ENCODE data around the gene RAET1G. TPM values are rescaled to one million over a fixed set of nuclear protein-coding genes. Genes with fewer than 3 reads are reported as not detected.
"Not testable (repeated sequence)": the region's sequence is repeated elsewhere in the genome, so short reads cannot be mapped to it uniquely, and the experiment has no call there.

RAET1G gene
- total RNA-seq, 1 donor from 2014 or later: 0.18 TPM

DNA sequence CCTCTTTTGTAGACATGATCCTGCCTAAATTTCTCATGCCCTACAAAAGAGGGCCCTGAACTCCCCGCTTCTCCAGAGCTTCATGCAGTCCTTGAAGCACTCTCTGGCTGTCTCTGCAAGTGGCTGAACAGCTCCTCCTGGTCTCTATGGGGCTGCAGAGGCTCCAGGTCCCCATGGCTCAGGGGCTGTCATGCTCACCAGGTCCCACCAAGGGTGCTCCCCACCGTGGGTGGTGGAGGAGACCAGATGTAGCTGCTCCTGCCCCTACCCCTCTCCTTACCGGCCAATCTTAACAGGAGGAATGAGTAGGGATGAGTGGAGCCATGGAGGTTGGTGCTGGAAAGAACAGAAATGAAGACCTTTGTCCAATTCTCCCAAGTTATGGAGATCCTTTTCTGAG, 10.2 kb downstream of the RAET1G start:
- peaks cover 29% of the 10 kb centered on the region for H3K27me3 Mint-ChIP-seq (ENCODE audit: insufficient read depth)
- H3K27ac Mint-ChIP-seq; H3K4me3 Mint-ChIP-seq; intact Hi-C loops (cut with micrococcal nuclease); H3K36me3 Mint-ChIP-seq (ENCODE audit: low read depth); H3K9me3 Mint-ChIP-seq; DNase-seq (ENCODE audit: low spot score); H3K4me1 Mint-ChIP-seq (ENCODE audit: low read depth): not testable (repeated sequence)

DNA sequence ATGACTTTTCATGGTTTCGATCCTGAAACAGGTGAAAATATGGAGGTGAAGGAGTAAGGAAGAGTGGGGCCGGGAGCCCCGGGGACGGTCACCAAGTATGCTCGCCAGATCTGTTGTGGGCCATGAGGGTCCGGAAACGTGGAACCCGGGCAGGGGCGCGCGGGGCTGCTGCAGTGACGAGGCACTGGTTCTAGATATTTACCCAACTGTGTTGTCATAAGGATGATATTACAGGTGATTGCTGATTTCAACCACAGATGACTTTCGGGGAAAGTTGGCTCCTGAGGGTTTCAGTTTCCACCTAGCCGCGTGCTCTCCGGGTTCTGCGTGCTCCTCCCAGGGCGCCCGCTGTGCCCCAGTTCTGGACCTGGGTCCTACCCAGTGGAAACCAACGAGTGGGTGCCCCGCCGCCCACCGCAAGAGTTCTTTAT, 12.2 kb downstream of the RAET1G start:
- no peak for DNase-seq (ENCODE audit: low spot score)
- Mint-ChIP-seq H3K36me3 (ENCODE audit: low read depth) (no peaks in the 10 kb centered on the region), H3K27ac (no peak overlapping the region), H3K4me1 (ENCODE audit: low read depth) (no peaks in the 10 kb centered on the region), H3K27me3 (ENCODE audit: insufficient read depth) (peaks cover 25% of the 10 kb centered on the region), H3K4me3 (no peak overlapping the region), H3K9me3 (peaks cover 6% of the 10 kb centered on the region)
- intact Hi-C loops (cut with micrococcal nuclease): no loop called here

DNA sequence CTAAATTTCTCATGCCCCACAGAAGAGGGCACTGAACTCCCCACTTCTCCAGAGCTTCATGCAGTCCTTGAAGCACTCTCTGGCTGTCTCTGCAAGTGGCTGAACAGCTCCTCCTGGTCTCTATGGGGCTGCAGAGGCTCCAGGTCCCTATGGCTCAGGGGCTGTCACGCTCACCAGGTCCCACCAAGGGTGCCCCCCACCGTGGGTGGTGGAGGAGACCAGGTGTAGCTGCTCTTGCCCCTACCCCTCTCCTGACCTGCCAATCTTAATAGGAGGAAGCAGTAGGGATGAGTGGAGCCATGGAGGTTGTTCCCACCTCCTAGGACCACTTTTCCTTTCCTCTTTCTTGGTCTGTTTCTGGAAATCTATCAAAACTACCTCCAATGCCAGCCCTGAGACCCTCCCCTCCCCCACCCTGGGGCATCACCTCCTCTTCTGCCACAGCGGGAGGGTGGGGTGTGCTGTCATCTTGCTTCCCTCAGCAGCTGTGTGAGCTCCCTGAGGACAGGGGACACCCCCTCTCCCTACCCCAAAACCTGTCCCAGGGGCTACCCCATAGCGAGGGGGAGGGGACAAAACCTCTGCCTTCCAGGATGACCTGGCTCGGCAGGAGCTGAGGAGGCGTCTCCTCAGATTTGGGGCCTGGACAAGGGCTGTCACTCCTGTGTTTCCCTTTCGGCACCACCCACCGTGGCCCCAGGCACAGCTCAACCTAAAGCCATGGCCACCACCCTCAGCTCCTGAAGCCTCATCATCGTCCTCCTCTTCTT, 13.0 kb downstream of the RAET1G start:
- H3K4me3 Mint-ChIP-seq: no peak overlapping the region
- H3K36me3 Mint-ChIP-seq (ENCODE audit: low read depth): no peaks in the 10 kb centered on the region

DNA sequence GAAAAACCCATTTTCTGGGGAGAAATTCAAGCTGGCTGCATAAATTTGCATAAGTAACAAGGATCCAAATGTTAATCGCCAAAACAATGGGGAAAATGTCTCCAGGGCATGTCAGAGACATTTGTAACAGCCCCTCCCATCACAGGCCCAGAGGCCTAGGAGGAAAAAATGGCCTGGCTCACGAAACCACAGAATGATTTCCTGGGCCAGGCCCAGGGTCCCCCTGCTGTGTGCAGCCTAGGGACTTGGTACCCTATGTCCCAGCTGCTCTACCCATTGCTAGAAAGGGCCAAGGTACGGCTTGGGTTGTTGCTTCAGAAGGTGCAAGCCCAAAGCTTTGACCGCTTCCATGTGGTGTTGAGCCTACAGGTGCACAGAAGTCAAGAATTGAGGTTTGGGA, 14.4 kb downstream of the RAET1G start:
- H3K27ac Mint-ChIP-seq; H3K4me1 Mint-ChIP-seq (ENCODE audit: low read depth); intact Hi-C loops (cut with micrococcal nuclease); H3K9me3 Mint-ChIP-seq; H3K4me3 Mint-ChIP-seq; DNase-seq (ENCODE audit: low spot score); H3K36me3 Mint-ChIP-seq (ENCODE audit: low read depth): not testable (repeated sequence)
- H3K27me3 Mint-ChIP-seq (ENCODE audit: insufficient read depth): peaks cover 16% of the 10 kb centered on the region

More for the DNA sequence above, 13.0 kb downstream of the RAET1G start:
- Mint-ChIP-seq H3K27ac (no peak overlapping the region), H3K9me3 (peaks cover 6% of the 10 kb centered on the region), H3K27me3 (ENCODE audit: insufficient read depth) (peaks cover 24% of the 10 kb centered on the region), H3K4me1 (ENCODE audit: low read depth) (no peaks in the 10 kb centered on the region)
- no peak for DNase-seq (ENCODE audit: low spot score)
- intact Hi-C loops (cut with micrococcal nuclease): no loop called here

DNA sequence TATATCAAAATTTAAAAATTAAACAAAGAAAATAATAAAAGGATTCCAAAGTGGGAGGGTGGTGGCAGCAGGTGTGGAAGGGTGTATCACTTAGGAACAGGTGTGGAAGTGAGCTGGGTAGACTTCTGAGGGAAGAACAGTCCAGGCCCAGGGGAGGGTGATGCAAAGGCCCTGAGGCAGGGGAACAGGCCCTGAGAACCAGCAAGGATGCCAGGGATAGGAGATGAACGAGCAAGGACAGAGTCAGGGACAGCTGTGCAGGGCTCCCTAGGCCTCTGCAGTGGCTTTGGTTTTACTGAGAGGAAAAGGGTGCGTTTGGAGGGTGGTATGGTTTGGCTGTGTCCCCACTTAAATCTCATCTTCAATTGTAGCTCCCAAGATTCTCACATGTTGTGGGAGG, 15.6 kb downstream of the RAET1G start:
- DNase-seq (ENCODE audit: low spot score): no peak
- Mint-ChIP-seq H3K4me1 (ENCODE audit: low read depth) (no peaks in the 10 kb centered on the region), H3K4me3 (no peak overlapping the region), H3K9me3 (peaks cover 6% of the 10 kb centered on the region), H3K36me3 (ENCODE audit: low read depth) (no peaks in the 10 kb centered on the region), H3K27me3 (ENCODE audit: insufficient read depth) (peaks cover 11% of the 10 kb centered on the region), H3K27ac (no peak overlapping the region)
- intact Hi-C loops (cut with micrococcal nuclease): no loop called here

DNA sequence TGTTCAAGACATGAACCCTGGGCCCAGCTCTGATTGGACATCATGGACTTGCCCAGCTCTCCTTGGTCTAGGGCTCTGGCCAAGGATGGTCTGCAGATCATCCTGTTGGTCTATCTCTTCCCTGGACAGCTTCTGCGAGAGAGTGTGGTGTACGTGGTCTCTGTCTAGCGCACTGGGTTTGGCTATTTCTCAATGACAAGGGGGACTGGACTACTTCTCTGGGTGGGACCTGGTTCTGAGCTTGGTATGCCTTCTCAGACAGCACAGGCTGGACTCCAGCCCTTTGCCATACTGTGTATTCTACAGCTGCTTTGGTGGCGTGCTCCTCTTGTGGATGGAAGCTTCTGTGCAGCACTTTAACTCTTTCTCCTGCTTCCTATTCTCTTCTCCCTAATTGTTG, 16.5 kb downstream of the RAET1G start:
- Mint-ChIP-seq H3K9me3 (peaks cover 6% of the 10 kb centered on the region), H3K27ac (no peak overlapping the region), H3K36me3 (ENCODE audit: low read depth) (no peaks in the 10 kb centered on the region), H3K4me1 (ENCODE audit: low read depth) (no peaks in the 10 kb centered on the region), H3K27me3 (ENCODE audit: insufficient read depth) (peaks cover 12% of the 10 kb centered on the region), H3K4me3 (no peak overlapping the region)
- DNase-seq (ENCODE audit: low spot score): no peak
- intact Hi-C loops (cut with micrococcal nuclease): no loop called here

DNA sequence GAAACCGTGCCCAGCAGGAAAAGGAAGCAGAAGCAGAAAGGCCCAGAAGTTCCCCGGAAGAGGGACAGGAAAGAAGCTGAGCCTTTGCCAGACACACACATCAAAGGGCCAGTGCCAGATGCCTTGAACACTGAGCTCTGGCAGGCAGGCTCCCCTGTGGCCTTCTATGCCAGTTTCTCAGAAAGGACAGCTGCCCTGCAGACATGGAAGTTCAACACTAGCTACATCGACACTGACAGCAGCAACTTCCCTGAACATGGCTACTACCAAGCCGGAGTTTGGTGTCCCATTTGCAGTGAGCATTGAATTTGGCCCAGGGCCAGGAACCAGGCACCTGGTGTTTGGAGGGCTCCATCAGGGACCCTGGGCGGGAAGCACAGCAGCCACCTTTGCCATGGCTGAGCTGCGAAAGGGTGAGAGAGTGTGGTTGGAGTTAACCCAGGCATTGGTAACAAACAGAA, 17.0 kb downstream of the RAET1G start:
- H3K4me3 Mint-ChIP-seq: no peak overlapping the region
- peaks cover 11% of the 10 kb centered on the region for H3K27me3 Mint-ChIP-seq (ENCODE audit: insufficient read depth)
- H3K4me1 Mint-ChIP-seq (ENCODE audit: low read depth): no peaks in the 10 kb centered on the region
- DNase-seq (ENCODE audit: low spot score): no peak
- intact Hi-C loops (cut with micrococcal nuclease): no loop called here
- no peak overlapping the region for H3K27ac Mint-ChIP-seq
- no peaks in the 10 kb centered on the region for H3K36me3 Mint-ChIP-seq (ENCODE audit: low read depth)
- H3K9me3 Mint-ChIP-seq: peaks cover 6% of the 10 kb centered on the region

DNA sequence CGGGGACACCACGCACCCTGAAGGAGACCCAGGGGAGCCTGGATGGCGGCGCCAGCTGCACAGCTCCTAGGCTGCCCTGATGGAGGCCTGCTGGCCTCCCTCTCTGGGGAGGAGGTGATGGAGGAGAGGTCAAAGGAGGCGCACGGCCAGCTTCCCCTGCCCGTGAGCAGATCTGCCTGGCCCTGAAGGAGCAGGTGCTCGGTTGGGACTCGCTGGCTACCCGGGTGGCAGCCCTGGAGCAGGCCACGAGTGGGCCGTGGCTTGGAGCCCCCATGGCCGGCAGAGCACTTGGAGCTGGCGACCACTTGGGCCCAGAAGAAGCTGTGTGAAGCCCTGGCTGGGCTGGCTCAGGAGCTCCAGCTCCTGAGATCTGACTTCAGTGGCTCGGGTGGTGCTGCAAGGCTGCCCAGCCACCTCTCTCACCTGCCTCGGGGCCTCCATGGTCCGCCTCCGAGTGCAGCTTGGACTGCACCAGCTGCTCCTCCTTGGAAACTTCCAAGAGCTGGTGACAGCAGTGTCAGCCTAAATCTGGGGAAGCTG, 17.5 kb downstream of the RAET1G start:
- H3K9me3 Mint-ChIP-seq: peaks cover 6% of the 10 kb centered on the region
- H3K4me1 Mint-ChIP-seq (ENCODE audit: low read depth): no peaks in the 10 kb centered on the region
- no peak overlapping the region for H3K27ac Mint-ChIP-seq
- intact Hi-C loops (cut with micrococcal nuclease): no loop called here
- H3K27me3 Mint-ChIP-seq (ENCODE audit: insufficient read depth): peaks cover 11% of the 10 kb centered on the region
- no peak overlapping the region for H3K4me3 Mint-ChIP-seq
- no peak for DNase-seq (ENCODE audit: low spot score)
- H3K36me3 Mint-ChIP-seq (ENCODE audit: low read depth): no peaks in the 10 kb centered on the region

DNA sequence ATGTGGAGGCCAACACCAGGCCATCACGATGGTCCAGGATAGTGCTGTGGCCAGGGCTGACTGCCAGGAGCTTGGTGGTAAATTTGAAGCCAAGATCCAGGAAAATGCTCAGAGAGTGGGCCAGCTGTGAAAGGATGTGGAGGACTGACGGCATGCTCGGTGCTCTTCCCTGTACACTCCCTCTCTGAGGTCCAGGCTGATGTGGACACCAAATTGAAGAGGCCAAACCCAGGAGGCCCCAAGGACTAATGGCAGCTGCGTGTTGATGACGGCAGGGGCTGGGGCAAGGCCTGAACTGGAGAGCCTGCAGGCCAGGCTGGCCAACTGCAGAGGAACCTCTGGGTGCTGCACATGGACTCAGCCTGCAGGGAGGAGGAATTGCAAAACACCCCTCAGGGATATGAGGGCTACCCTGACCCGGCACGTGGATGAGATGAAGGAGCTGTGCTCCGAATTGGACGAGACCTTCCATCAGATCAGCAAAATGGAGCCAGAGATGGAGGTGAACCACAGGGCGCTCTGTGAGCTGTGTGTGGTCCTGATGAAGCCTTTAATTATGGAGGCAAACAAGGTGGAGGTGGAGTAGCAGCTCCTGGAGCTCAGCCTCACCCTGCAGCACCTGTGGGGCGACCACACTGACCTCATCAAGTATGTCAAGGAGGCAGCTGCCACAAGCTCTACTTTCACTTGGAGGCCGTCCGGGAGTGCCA, 18.1 kb downstream of the RAET1G start:
- no peak overlapping the region for H3K4me3 Mint-ChIP-seq
- no peaks in the 10 kb centered on the region for H3K36me3 Mint-ChIP-seq (ENCODE audit: low read depth)
- H3K27me3 Mint-ChIP-seq (ENCODE audit: insufficient read depth): peaks cover 11% of the 10 kb centered on the region
- no peak for DNase-seq (ENCODE audit: low spot score)
- H3K4me1 Mint-ChIP-seq (ENCODE audit: low read depth): no peaks in the 10 kb centered on the region
- H3K27ac Mint-ChIP-seq: no peak overlapping the region
- peaks cover 6% of the 10 kb centered on the region for H3K9me3 Mint-ChIP-seq
- intact Hi-C loops (cut with micrococcal nuclease): no loop called here

DNA sequence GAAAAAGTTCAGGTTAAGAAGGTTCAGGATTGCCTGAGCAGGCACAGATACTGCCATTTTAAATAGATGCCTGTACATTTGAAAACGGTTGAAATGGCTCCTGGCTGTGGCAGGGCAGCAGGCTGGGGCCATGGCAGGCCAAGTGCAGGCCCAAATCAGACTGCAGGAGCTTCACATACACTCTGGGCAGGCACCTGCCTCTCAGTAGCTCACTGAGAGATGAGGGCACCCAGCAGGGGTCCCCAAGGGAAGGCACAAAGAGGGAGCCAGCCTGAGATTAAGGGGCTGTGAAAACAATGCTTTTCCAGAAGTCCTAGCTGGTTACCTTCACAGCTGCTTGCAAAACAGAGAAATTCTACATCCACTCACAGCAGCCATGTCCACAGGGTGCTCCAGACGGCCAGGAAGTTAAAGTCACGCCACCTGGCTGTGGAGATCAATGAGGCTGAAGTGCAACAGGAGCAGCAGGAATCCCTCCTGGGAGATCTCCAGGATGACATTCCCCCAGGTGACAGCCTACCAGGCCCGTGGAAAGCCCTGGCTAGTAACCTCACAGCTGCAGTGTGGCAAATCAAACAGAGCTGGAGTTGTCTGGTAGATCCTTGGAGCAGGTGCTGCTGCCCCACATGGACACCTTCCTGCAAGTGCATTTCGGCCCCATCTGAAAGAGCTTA, 18.8 kb downstream of the RAET1G start:
- H3K36me3 Mint-ChIP-seq (ENCODE audit: low read depth): no peaks in the 10 kb centered on the region
- DNase-seq (ENCODE audit: low spot score): no peak

DNA sequence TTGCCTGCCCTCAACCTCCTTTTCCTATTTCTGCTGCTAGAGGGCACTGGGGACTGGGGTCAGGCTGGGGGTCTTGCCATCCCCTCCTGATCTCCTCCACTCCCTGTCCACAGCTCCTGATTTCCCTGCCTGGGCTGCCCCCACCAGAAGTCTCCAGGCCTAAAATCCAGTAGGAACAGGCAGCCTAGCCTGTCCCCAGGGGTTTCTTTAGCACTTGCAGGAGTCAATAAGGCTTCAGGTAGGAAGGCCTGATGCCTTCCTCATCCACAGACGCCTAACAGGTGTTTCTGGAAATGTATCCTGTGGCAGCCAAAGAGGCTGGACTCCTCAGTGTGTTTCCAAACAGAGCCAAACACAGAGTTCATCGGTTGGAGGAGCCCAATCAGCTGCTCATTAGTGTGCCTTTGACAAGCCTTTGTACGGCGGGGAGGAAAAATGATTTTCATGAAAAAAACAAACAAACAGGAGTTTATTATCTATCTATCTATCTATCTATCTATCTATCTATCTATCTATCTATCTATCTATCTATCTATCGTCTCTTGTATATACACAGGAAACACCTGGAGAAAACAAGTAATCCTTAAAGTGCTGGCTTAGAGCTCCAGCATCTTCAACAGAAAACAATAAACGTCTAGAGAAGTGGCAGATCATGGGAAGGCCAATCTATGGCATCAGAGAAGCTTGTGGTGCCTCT, 21.3 kb downstream of the RAET1G start:
- H3K4me1 Mint-ChIP-seq (ENCODE audit: low read depth): peaks cover 2% of the 10 kb centered on the region
- intact Hi-C loops (cut with micrococcal nuclease): no loop called here
- no peaks in the 10 kb centered on the region for H3K9me3 Mint-ChIP-seq
- no peak for DNase-seq (ENCODE audit: low spot score)
- H3K27ac Mint-ChIP-seq: no peak overlapping the region
- no peaks in the 10 kb centered on the region for H3K36me3 Mint-ChIP-seq (ENCODE audit: low read depth)
- no peak overlapping the region for H3K4me3 Mint-ChIP-seq
- H3K27me3 Mint-ChIP-seq (ENCODE audit: insufficient read depth): peaks cover 16% of the 10 kb centered on the region

More for the DNA sequence above, 18.8 kb downstream of the RAET1G start:
- no peaks in the 10 kb centered on the region for H3K4me1 Mint-ChIP-seq (ENCODE audit: low read depth)
- no peak overlapping the region for H3K27ac Mint-ChIP-seq
- peaks cover 12% of the 10 kb centered on the region for H3K27me3 Mint-ChIP-seq (ENCODE audit: insufficient read depth)
- peaks cover 6% of the 10 kb centered on the region for H3K9me3 Mint-ChIP-seq
- H3K4me3 Mint-ChIP-seq: no peak overlapping the region
- intact Hi-C loops (cut with micrococcal nuclease): no loop called here

DNA sequence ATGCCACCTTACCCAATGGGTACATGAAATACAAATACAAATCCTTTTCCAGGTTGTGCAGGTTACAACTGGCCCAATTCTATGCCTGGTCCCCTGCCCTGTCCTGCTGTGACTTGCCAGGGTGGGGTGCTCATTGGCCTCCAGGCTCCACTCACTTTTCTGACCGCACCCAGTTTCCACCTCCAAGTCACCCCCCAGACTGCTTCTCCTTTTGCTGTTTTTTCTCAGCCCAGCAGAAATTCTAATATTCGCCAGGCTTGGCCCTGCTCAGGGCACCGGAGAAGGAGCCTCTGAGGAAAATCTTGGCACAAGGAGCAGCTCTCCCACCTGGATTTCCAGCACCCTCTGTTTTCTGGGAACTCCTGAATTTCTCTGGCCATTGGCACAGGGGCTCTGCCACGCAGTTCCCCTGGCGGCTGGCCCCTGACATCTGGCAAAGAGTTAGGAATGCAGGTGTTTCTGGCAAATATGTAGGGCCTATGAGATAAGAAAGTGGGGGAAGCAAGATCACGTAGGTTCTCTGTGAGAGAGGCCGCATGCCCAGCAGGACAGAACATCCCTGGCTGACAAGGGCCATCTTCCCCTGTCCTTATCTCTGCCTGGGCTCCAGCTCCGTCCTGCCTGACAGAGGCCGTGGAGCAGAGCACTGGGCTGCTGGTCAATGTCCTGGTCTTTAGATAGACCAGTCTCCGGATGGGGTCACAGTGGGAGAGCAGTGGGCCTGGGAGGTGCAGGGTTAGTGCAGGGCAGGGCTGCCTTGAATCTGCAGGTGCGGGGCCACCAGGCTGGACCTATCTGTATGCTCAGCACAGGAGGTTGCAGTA, 22.1 kb downstream of the RAET1G start:
- Mint-ChIP-seq H3K27me3 (ENCODE audit: insufficient read depth) (peaks cover 16% of the 10 kb centered on the region), H3K4me1 (ENCODE audit: low read depth) (peaks cover 10% of the 10 kb centered on the region), H3K9me3 (no peaks in the 10 kb centered on the region), H3K27ac (no peak overlapping the region), H3K4me3 (no peak overlapping the region), H3K36me3 (ENCODE audit: low read depth) (no peaks in the 10 kb centered on the region)
- DNase-seq (ENCODE audit: low spot score): no peak
- intact Hi-C loops (cut with micrococcal nuclease): no loop called here
